CD4-positive, alpha-beta memory T cell (primary cell): ENCODE data around the gene RAB11FIP3. TPM values are rescaled to one million over a fixed set of nuclear protein-coding genes. Genes with fewer than 3 reads are reported as not detected.
A peak's percentile ranks its signal among the peaks of the same experiment; 100 is the strongest.
"Not testable (repeated sequence)": the region's sequence is repeated elsewhere in the genome, so short reads cannot be mapped to it uniquely, and the experiment has no call there.

Source experiments
- CTCF ChIA-PET: fragments of 350-600 bp; sonication (Branson Sonifier 250); formaldehyde crosslinking; loops from one replicate; lab custom pipeline; 2021; ENCODE audit warnings: inconsistent platforms; ENCODE audit not compliant: partially characterized antibody; lab: Charles Lee
- POLR2A ChIA-PET: fragments of 350-600 bp; sonication (Branson Sonifier 250); formaldehyde crosslinking; loops from one replicate; lab custom pipeline; 2021; ENCODE audit not compliant: partially characterized antibody; lab: Charles Lee
- DNase-seq, 5 donors: peaks; one replicate each; pipeline versions ENCODE4 v3.0.0 to v3.0.0-alpha.2; 2020 to 2022; ENCODE audit warnings: mixed read lengths in 1 of 5
- H3K27ac ChIP-seq: one replicate; pipeline ENCODE4 v1.7.0; 2013; ENCODE audit warnings: low read depth, low read length
- H3K27me3 ChIP-seq: 2 replicates; pipeline ENCODE4 v1.7.0; 2013; ENCODE audit warnings: mild to moderate bottlenecking, low read length, moderate library complexity; ENCODE audit not compliant: insufficient read depth
- H3K36me3 ChIP-seq: 2 replicates; pipeline ENCODE4 v1.7.0; 2013; ENCODE audit warnings: mild to moderate bottlenecking, low read length, moderate library complexity; ENCODE audit not compliant: insufficient read depth
- H3K4me1 ChIP-seq: 2 replicates; pipeline ENCODE4 v1.7.0; 2013; ENCODE audit warnings: mild to moderate bottlenecking, low read length, moderate library complexity; ENCODE audit not compliant: insufficient read depth
- H3K4me3 ChIP-seq, 2 donors: one replicate each; pipeline ENCODE4 v1.7.0; 2013; ENCODE audit warnings: low read length in 2 of 2, mild to moderate bottlenecking in 1 of 2
- H3K9me3 ChIP-seq, 2 donors: one replicate each; pipeline ENCODE4 v1.7.0; 2013; ENCODE audit warnings: low read length in 2 of 2, control low read depth in 1 of 2; ENCODE audit not compliant: control insufficient read depth in 1 of 2
- H3K27ac Mint-ChIP-seq, 7 donors: one replicate each; pipeline ENCODE4 v1.8.0; 2020 to 2021; ENCODE audit warnings: mixed read lengths in 7 of 7, mild to moderate bottlenecking in 6 of 7, inconsistent platforms in 3 of 7, moderate library complexity in 3 of 7
- H3K27me3 Mint-ChIP-seq, 2 donors: one replicate each; pipeline ENCODE4 v1.8.0; 2020 to 2021; ENCODE audit warnings: mixed read lengths in 2 of 2
- H3K36me3 Mint-ChIP-seq, 2 donors: one replicate each; pipeline ENCODE4 v1.8.0; 2020 to 2021; ENCODE audit warnings: mixed read lengths in 2 of 2, inconsistent platforms in 1 of 2, mild to moderate bottlenecking in 1 of 2
- H3K4me1 Mint-ChIP-seq, 4 donors: one replicate each; pipeline ENCODE4 v1.8.0; 2020 to 2021; ENCODE audit warnings: mixed read lengths in 4 of 4, mild to moderate bottlenecking in 1 of 4
- H3K4me3 Mint-ChIP-seq, 8 donors: one replicate each; pipeline ENCODE4 v1.8.0; 2020 to 2021; ENCODE audit warnings: mixed read lengths in 8 of 8, mild to moderate bottlenecking in 7 of 8, moderate library complexity in 6 of 8, inconsistent platforms in 3 of 8
- H3K9me3 Mint-ChIP-seq, 8 donors: one replicate each; pipeline ENCODE4 v1.8.0; 2020 to 2021; ENCODE audit warnings: mixed read lengths in 8 of 8, mild to moderate bottlenecking in 5 of 8, inconsistent platforms in 3 of 8, moderate library complexity in 1 of 8
- intact Hi-C: fragments of 100-400 bp; cut with micrococcal nuclease; formaldehyde crosslinking; loops from one replicate; pipeline ENCODE4 v1.15.1; 2023
- polyA plus RNA-seq, 2 donors: library from polyadenylated mRNA; unstranded; fragments of 300-500 nt; fragmentation: Illumina TruSeq; gene quantifications; one replicate each; pipeline ENCODE4 v1.2.3, GENCODE V29; 2021
- total RNA-seq, 2 experiments: library from RNA; stranded (reverse); gene quantifications; one replicate each; pipeline ENCODE4 v1.2.3, GENCODE V29; 2021

RAB11FIP3 gene
- total and polyA plus RNA-seq, 4 experiments from 2014 or later = 0.15 to 42.6 (median 23.2) TPM

- Histone ChIP-seq H3K36me3 (peaks cover 12% of the 10 kb centered on the region), H3K27me3 (no peaks in the 10 kb centered on the region), H3K4me3 (no peak overlapping the region), H3K27ac (no peak overlapping the region), H3K9me3 (no peaks in the 10 kb centered on the region), H3K4me1 (no peaks in the 10 kb centered on the region)
- ChIA-PET CTCF (no interaction called here), POLR2A (no interaction called here)
- no peak overlapping the region for H3K27ac Mint-ChIP-seq
- H3K36me3 Mint-ChIP-seq = peaks cover 15 to 22% of the 10 kb centered on the region in 2 donors
- H3K9me3 Mint-ChIP-seq = no peaks in the 10 kb centered on the region
- no peak overlapping the region for H3K4me3 Mint-ChIP-seq
- DNase-seq = no peak
- H3K4me1 Mint-ChIP-seq = peaks cover 0 to 2% (median 1%) of the 10 kb centered on the region in 4 donors
- intact Hi-C loops = no loop called here
- no peaks in the 10 kb centered on the region for H3K27me3 Mint-ChIP-seq
These were observed 64.2 kb downstream of the RAB11FIP3 start for GRCh38 chr16:489606-490005.

GRCh38 chr16:490768-491167 lies 65.3 kb downstream of the RAB11FIP3 start:
- Mint-ChIP-seq H3K4me3 (peak overlapping the region in 1 of 8 donors; percentile 68), H3K36me3 (peaks cover 15 to 22% of the 10 kb centered on the region in 2 donors), H3K27ac (no peak overlapping the region), H3K27me3 (no peaks in the 10 kb centered on the region), H3K9me3 (no peaks in the 10 kb centered on the region), H3K4me1 (peaks cover 0 to 2% (median 1%) of the 10 kb centered on the region in 4 donors)
- H3K27me3 ChIP-seq = no peaks in the 10 kb centered on the region
- H3K9me3 ChIP-seq = no peaks in the 10 kb centered on the region
- intact Hi-C loops = no loop called here
- CTCF ChIA-PET = interaction anchor here (1.0 kb wide), 1 partner anchor 425 kb away, joined by 3 read pairs; no protein-coding TSS in a partner anchor
- H3K4me1 ChIP-seq = no peaks in the 10 kb centered on the region
- H3K36me3 ChIP-seq = peaks cover 12% of the 10 kb centered on the region
- H3K4me3 ChIP-seq = no peak overlapping the region
- no peak for DNase-seq
- no peak overlapping the region for H3K27ac ChIP-seq
- POLR2A ChIA-PET = no interaction called here

DNA sequence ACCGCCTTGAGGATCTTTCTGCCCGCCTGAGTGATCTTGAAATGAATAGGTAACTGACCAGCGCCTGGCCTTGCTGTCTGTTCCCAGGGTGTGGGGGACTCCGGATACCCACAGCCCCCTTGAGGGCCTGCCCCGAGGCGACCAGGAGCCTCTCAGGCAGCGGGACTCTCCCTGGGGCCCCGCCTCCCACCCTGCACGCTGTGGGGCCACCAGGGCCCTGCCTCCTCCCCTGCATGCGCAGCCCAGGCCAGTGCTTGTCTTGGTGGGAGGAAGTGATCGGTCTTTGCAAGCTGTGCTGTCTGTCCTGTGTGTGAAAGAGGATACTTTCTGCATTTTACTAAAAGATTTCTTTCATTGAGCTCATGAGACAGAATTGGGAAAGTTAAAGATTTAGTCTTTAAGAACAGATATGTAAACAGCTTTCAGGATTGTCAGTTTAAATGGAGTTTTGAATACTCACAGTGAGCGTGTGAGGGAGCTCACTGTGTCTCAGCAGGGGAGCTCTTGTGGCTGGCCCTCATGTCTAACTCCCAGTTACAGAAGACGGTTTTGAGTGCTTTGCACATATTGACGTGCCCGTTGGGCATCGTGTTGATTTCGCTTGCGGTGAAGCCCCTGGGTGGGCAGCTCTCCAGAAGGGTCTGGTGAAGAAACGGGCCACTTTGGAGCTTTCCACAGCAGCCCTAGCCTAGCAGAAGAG lies 65.9 kb downstream of the RAB11FIP3 start:
- CTCF ChIA-PET = interaction anchor here (1.0 kb wide), 1 partner anchor 426 kb away, joined by 3 read pairs; no protein-coding TSS in a partner anchor
- H3K36me3 ChIP-seq = peaks cover 12% of the 10 kb centered on the region
- intact Hi-C loops = no loop called here

GRCh38 chr16:492211-492875 lies 66.9 kb downstream of the RAB11FIP3 start:
- peaks cover 12% of the 10 kb centered on the region for H3K36me3 ChIP-seq
- ChIA-PET CTCF (no interaction called here), POLR2A (no interaction called here)
- Mint-ChIP-seq H3K4me1 (peaks cover 0 to 2% (median 1%) of the 10 kb centered on the region in 4 donors), H3K4me3 (no peak overlapping the region), H3K27ac (no peak overlapping the region), H3K27me3 (no peaks in the 10 kb centered on the region), H3K9me3 (no peaks in the 10 kb centered on the region), H3K36me3 (peaks cover 15 to 22% of the 10 kb centered on the region in 2 donors)
- H3K27me3 ChIP-seq = no peaks in the 10 kb centered on the region
- DNase-seq = no peak
- no peaks in the 10 kb centered on the region for H3K9me3 ChIP-seq
- no peaks in the 10 kb centered on the region for H3K4me1 ChIP-seq
- H3K27ac ChIP-seq = no peak overlapping the region
- no peak overlapping the region for H3K4me3 ChIP-seq
- intact Hi-C loops = no loop called here

More for the DNA sequence above, 65.9 kb downstream of the RAB11FIP3 start:
- H3K27me3 ChIP-seq = no peaks in the 10 kb centered on the region
- POLR2A ChIA-PET = no interaction called here
- H3K4me3 ChIP-seq = no peak overlapping the region
- no peak for DNase-seq
- Mint-ChIP-seq H3K36me3 (peaks cover 15 to 21% of the 10 kb centered on the region in 2 donors), H3K9me3 (no peaks in the 10 kb centered on the region), H3K27me3 (no peaks in the 10 kb centered on the region), H3K4me3 (no peak overlapping the region), H3K4me1 (peaks cover 0 to 2% (median 1%) of the 10 kb centered on the region in 4 donors), H3K27ac (peak overlapping the region in 1 of 7 donors; percentile 4)
- H3K27ac ChIP-seq = no peak overlapping the region
- H3K4me1 ChIP-seq = no peaks in the 10 kb centered on the region
- H3K9me3 ChIP-seq = no peaks in the 10 kb centered on the region

DNA sequence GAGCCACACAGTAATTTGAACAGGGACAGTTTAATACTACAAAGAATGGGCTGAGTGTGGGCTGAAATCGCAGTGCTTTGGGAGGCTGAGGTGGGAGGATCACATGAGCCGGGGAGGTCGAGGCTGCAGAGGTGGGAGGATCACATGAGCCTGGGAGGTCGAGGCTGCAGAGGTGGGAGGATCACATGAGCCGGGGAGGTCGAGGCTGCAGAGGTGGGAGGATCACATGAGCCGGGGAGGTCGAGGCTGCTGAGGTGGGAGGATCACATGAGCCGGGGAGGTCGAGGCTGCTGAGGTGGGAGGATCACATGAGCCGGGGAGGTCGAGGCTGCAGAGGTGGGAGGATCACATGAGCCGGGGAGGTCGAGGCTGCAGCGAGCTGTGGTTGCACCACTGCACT lies 69.2 kb downstream of the RAB11FIP3 start:
- H3K4me3 ChIP-seq, CTCF ChIA-PET, H3K4me3 Mint-ChIP-seq, H3K36me3 ChIP-seq, H3K9me3 ChIP-seq, intact Hi-C loops, H3K4me1 Mint-ChIP-seq, POLR2A ChIA-PET, H3K4me1 ChIP-seq, DNase-seq, H3K27me3 Mint-ChIP-seq, H3K27ac ChIP-seq, H3K27me3 ChIP-seq, H3K9me3 Mint-ChIP-seq: not testable (repeated sequence)
- peaks cover 5 to 16% of the 10 kb centered on the region in 2 donors for H3K36me3 Mint-ChIP-seq
- H3K27ac Mint-ChIP-seq = peak overlapping the region in 1 of 7 donors; percentile 76

DNA sequence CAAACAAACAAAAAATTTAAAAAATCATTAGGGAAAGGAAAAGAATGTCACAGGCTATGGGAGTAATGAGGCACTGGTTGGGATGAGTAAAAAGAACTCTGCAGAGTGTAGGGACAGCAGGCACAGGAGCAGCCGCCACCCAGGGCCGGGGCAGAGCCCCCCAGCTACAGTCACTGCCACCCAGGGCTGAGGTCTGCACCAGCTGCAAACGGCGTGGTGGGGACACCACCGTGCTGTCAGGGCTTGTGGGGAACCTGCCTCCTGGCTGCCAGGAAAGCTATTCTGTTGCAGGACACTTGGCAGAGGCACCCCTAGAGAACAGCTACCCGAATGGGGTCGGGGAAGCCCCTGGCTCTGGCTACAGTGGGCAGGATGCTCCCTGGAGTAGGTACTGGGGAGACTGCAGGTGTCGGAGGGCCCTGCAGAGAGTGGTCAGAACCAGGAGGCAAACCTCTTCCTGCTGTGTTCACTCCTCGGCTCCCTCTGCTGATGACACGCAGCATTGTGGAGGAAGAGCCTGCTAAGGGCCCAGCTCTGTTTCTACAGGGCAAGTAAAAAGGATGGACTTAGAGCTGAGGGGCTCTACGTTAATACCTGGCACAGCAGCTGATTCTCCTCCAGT lies 69.8 kb downstream of the RAB11FIP3 start:
- H3K4me1 ChIP-seq = no peaks in the 10 kb centered on the region
- peak in 1 of 5 donors; percentile 3 for DNase-seq
- Mint-ChIP-seq H3K4me3 (no peak overlapping the region), H3K9me3 (no peaks in the 10 kb centered on the region), H3K27me3 (no peaks in the 10 kb centered on the region), H3K4me1 (peaks cover 0 to 2% (median 0%) of the 10 kb centered on the region in 4 donors), H3K27ac (peak overlapping the region in 2 of 7 donors; percentile 15 to 76), H3K36me3 (peaks cover 0 to 15% of the 10 kb centered on the region in 2 donors)
- H3K36me3 ChIP-seq = peaks cover 5% of the 10 kb centered on the region
- ChIA-PET POLR2A (no interaction called here), CTCF (no interaction called here)
- no peaks in the 10 kb centered on the region for H3K27me3 ChIP-seq
- no peak overlapping the region for H3K27ac ChIP-seq
- intact Hi-C loops = no loop called here
- H3K9me3 ChIP-seq = no peaks in the 10 kb centered on the region
- H3K4me3 ChIP-seq = no peak overlapping the region
